HepG2 (cell line): ENCODE measurements around the gene CKLF. TPM values are rescaled to one million over a fixed set of nuclear protein-coding genes. Genes with fewer than 3 reads are reported as not detected.
A peak's percentile ranks its signal among the peaks of the same experiment; 100 is the strongest.
"Not testable (repeated sequence)": the region's sequence is repeated elsewhere in the genome, so short reads cannot be mapped to it uniquely, and the experiment has no call there.

Experiments
- ATAC-seq: fragments of 200-7000 bp; cut with Tn5 transposase; 3 replicates; pipeline ENCODE4 v1.9.1; 2020; ENCODE audit warnings: mild to moderate bottlenecking, moderate library complexity
- BruUV-seq: library from RNA; stranded (reverse); fragments of 400-500 nt; replicated peaks from 2 replicates; lab custom pipeline; 2021; lab: Mats Ljungman, UMichigan
- CTCF ChIA-PET: fragments of 300-600 bp; formaldehyde crosslinking; extraction: SDS; loops from one replicate; lab custom pipeline; 2021; ENCODE audit warnings: low total read pairs, inconsistent platforms, low intra/inter-chr PET ratio; lab: Yijun Ruan, JAX
- POLR2A ChIA-PET: fragments of 350-600 bp; sonication (Branson Sonifier 250); formaldehyde crosslinking; loops from one replicate; lab custom pipeline; 2020; ENCODE audit warnings: antibody characterized with exemption, inconsistent platforms; lab: Yijun Ruan, JAX
- DNase-seq: peaks from one replicate; pipeline ENCODE4 v3.0.0-alpha.2; 2015; ENCODE audit warnings: low spot score
- FAIRE-seq: peaks from 3 replicates; lab custom pipeline; 2011; peaks lifted over from hg19 to GRCh38; lab: Jason Lieb, UNC
- H2AFZ ChIP-seq: one replicate; pipeline ENCODE4 v1.6.1; 2011; ENCODE audit warnings: low read length, inconsistent platforms
- H3K27ac ChIP-seq: fragments of 300-600 bp; 3 replicates; pipeline ENCODE4 v1.8.0; 2011; ENCODE audit warnings: mixed run types, mild to moderate bottlenecking, mixed read lengths, low read length, inconsistent platforms; ENCODE audit not compliant: insufficient read depth; ENCODE audit errors: extremely low read length
- H3K27me3 ChIP-seq, 2 experiments: fragments of 200-600 bp in 1 of 2; 2 replicates in 1 of 2; 3 replicates in 1 of 2; pipeline versions ENCODE4 v1.6.0 to v1.8.0; 2011; ENCODE audit warnings: low read length in 2 of 2, mild to moderate bottlenecking in 2 of 2, moderate library complexity in 2 of 2, inconsistent platforms in 1 of 2; ENCODE audit not compliant: insufficient read depth in 2 of 2, control insufficient read depth in 1 of 2
- H3K36me3 ChIP-seq, 2 experiments: fragments of 200-600 bp in 1 of 2; replicated peaks in 1 of 2; 2 replicates in 1 of 2; 3 replicates in 1 of 2; pipeline versions ENCODE4 v1.5.1 to v1.8.0; 2011; ENCODE audit warnings: low read length in 2 of 2, inconsistent platforms in 1 of 2; ENCODE audit not compliant: insufficient read depth in 2 of 2, control insufficient read depth in 1 of 2
- H3K4me1 ChIP-seq: 2 replicates; pipeline ENCODE4 v1.5.1; 2012; ENCODE audit warnings: low read length, inconsistent platforms; ENCODE audit not compliant: insufficient read depth
- H3K4me2 ChIP-seq: 2 replicates; pipeline ENCODE4 v1.6.0; 2011; ENCODE audit warnings: low read depth, low read length, inconsistent platforms
- H3K4me3 ChIP-seq, 3 experiments: fragments of 200-600 bp in 1 of 3; sonication (generic), shearing (Covaris generic) in 1 of 3; replicated peaks in 1 of 3; 2 replicates each; pipeline ENCODE4 v1.5.1; 2011 to 2016; ENCODE audit warnings: low read length in 3 of 3, inconsistent platforms in 2 of 3, low read depth in 2 of 3, mild to moderate bottlenecking in 2 of 3, control low read depth in 1 of 3, mixed read lengths in 1 of 3; ENCODE audit not compliant: insufficient read depth in 1 of 3
- H3K79me2 ChIP-seq: one replicate; pipeline ENCODE4 v1.6.1; 2011; ENCODE audit warnings: low read length, inconsistent platforms; ENCODE audit not compliant: insufficient read depth
- H3K9ac ChIP-seq: 2 replicates; pipeline ENCODE4 v1.6.0; 2011; ENCODE audit warnings: mild to moderate bottlenecking, low read depth, low read length, inconsistent platforms; ENCODE audit not compliant: insufficient read depth
- H3K9me3 ChIP-seq: 2 replicates; pipeline ENCODE4 v1.5.1; 2012; ENCODE audit warnings: mild to moderate bottlenecking, low read length
- H4K20me1 ChIP-seq: 2 replicates; pipeline ENCODE4 v1.6.0; 2011; ENCODE audit warnings: inconsistent platforms, mild to moderate bottlenecking, low read length, moderate library complexity; ENCODE audit not compliant: insufficient read depth
- ATF7-NPFF ChIP-seq: sonication (generic); formaldehyde crosslinking; IDR thresholded peaks from 2 replicates; pipeline ENCODE4 v1.8.1; 2023; ENCODE audit warnings: mild to moderate bottlenecking, low read depth, missing genetic modification reagents, moderate library complexity
- BCL6 ChIP-seq: IDR thresholded peaks from 2 replicates; pipeline ENCODE4 v1.6.1; 2016; ENCODE audit warnings: missing genetic modification reagents, missing compliant biosample characterization
- HDAC1 ChIP-seq: sonication (generic); formaldehyde crosslinking; IDR thresholded peaks from 2 replicates; pipeline ENCODE4 v1.5.1; 2020; ENCODE audit warnings: mild to moderate bottlenecking, missing genetic modification reagents
- HNF4A ChIP-seq: sonication (generic); formaldehyde crosslinking; IDR thresholded peaks from 2 replicates; pipeline ENCODE4 v1.4.0; 2020; ENCODE audit warnings: missing genetic modification reagents
- HNRNPL ChIP-seq: fragments of 200-400 bp; formaldehyde crosslinking; IDR thresholded peaks from 2 replicates; pipeline ENCODE4 v1.6.1; 2017; ENCODE audit warnings: mild to moderate bottlenecking, low read depth, low read length
- MED1 ChIP-seq: sonication (generic); formaldehyde crosslinking; IDR thresholded peaks from 2 replicates; pipeline ENCODE4 v1.4.0; 2020; ENCODE audit warnings: missing genetic modification reagents
- POGK ChIP-seq: sonication (generic); formaldehyde crosslinking; conservative IDR thresholded peaks from 2 replicates; pipeline ENCODE4 v1.8.0; 2022; ENCODE audit warnings: mild to moderate bottlenecking, moderate library complexity, missing genetic modification reagents
- RARA ChIP-seq: IDR thresholded peaks from 2 replicates; pipeline ENCODE4 v1.6.1; 2016; ENCODE audit warnings: missing genetic modification reagents, missing compliant biosample characterization
- SOX13 ChIP-seq, 3 experiments: fragments of 450-650 bp in 1 of 3; sonication (generic) in 1 of 3; formaldehyde crosslinking in 1 of 3; IDR thresholded peaks in 2 of 3; conservative IDR thresholded peaks in 1 of 3; 2 replicates each; pipeline versions ENCODE4 v1.5.0 to v1.6.1; 2016 to 2020; ENCODE audit warnings: antibody characterized with exemption in 1 of 3, mild to moderate bottlenecking in 1 of 3, missing compliant biosample characterization in 1 of 3, missing genetic modification reagents in 1 of 3, moderate library complexity in 1 of 3
- SOX6 ChIP-seq, 2 experiments: fragments of 450-650 bp in 1 of 2; sonication (generic) in 1 of 2; formaldehyde crosslinking in 1 of 2; IDR thresholded peaks; 2 replicates each; pipeline versions ENCODE4 v1.4.0 to v1.6.1; 2017 to 2020; ENCODE audit warnings: antibody characterized with exemption in 1 of 2, mild to moderate bottlenecking in 1 of 2, missing genetic modification reagents in 1 of 2
- ZBTB38 ChIP-seq: sonication (generic); formaldehyde crosslinking; IDR thresholded peaks from 2 replicates; pipeline ENCODE4 v1.5.1; 2020; ENCODE audit warnings: mild to moderate bottlenecking, missing genetic modification reagents
- ZFX ChIP-seq: sonication (generic); formaldehyde crosslinking; IDR thresholded peaks from 2 replicates; pipeline ENCODE4 v1.4.0; 2020; ENCODE audit warnings: mild to moderate bottlenecking, low read depth, missing genetic modification reagents, moderate library complexity
- ZNF362 ChIP-seq: sonication (generic); formaldehyde crosslinking; IDR thresholded peaks from 2 replicates; pipeline ENCODE4 v1.4.0; 2020; ENCODE audit warnings: missing genetic modification reagents, mild to moderate bottlenecking, borderline replicate concordance
- ZNF687 ChIP-seq: sonication (generic); formaldehyde crosslinking; IDR thresholded peaks from 2 replicates; pipeline ENCODE4 v1.5.1; 2020; ENCODE audit warnings: mild to moderate bottlenecking, missing genetic modification reagents, moderate library complexity
- WGBS: methylation state at CpG from one replicate; pipeline ENCODE4 v1.1.6; 2017; ENCODE audit warnings: low lambda C conversion rate; 5-methylcytosine and 5-hydroxymethylcytosine counted together
- in situ Hi-C: cut with HindIII; loops from 2 replicates; pipeline ENCODE4 v1.10.0; 2017; ENCODE audit warnings: low pct_unique_long_range_greater_than_20kb; ENCODE audit not compliant: extremely low pct_ligation_motif_present
- intact Hi-C: fragments of 100-400 bp; cut with micrococcal nuclease; formaldehyde crosslinking; loops from one replicate; pipeline ENCODE4 v1.10.0; 2022; ENCODE audit not compliant: unreplicated experiment
- polyA plus RNA-seq, 8 experiments: library from polyadenylated mRNA; depleted of rRNA in 3 of 8; stranded (reverse) in 7 of 8; unstranded in 1 of 8; fragments of >200 nt; fragmentation: Illumina TruSeq in 4 of 8; extraction: Trizol in 4 of 8; gene quantifications; 2 replicates each; pipeline versions ENCODE4 v1.2.1 to v1.2.3, GENCODE V29; 2011 to 2016; ENCODE audit warnings: low read depth in 4 of 8, missing spikeins in 1 of 8, mixed read lengths in 1 of 8; ENCODE audit not compliant: insufficient read depth in 1 of 8
- total RNA-seq, 5 experiments: library from RNA; depleted of rRNA; stranded (reverse); fragments of >200 nt; fragmentation: Illumina TruSeq; extraction: Trizol; gene quantifications; 2 replicates each; pipeline ENCODE4 v1.2.3, GENCODE V29; 2016; ENCODE audit warnings: low read depth in 1 of 5

Gene CKLF
- total and polyA plus RNA-seq, 2 of the 13 experiments (the other 11 are each of a cell fraction or from before 2014, with no cell fraction given), result 120 to 167 TPM

- FAIRE-seq; TF ChIP-seq SOX13, SOX6 (IDR thresholded peaks at IDR 0.05): not testable (repeated sequence)
- POLR2A ChIA-PET, result interaction anchor here (1.2 to 1.3 kb wide), 2 partner anchors 107 to 108 kb away, joined by 3 read pairs; no protein-coding TSS in a partner anchor
- peak; percentile 34; the same call in 1 of the 2 replicates for TF ChIP-seq MED1 (CRISPR knock-in tag)
- peak; percentile 48; the same call in 1 of the 2 replicates for TF ChIP-seq HNRNPL
- 0 out of 2 replicates have a peak, but pooled peaks have one; percentile 28 for TF ChIP-seq BCL6 (CRISPR knock-in tag)
- peak; percentile 65 for TF ChIP-seq ZNF687 (CRISPR knock-in tag)
- TF ChIP-seq SOX13 (CRISPR knock-in tag; conservative IDR thresholded peaks at IDR 0.05 in 1 of 2, IDR thresholded peaks at IDR 0.05 in 1 of 2), result 0 out of 4 replicates have a peak, but pooled peaks of 1 of the 2 experiments have one; percentile 4
- peak; percentile 14; the same call in 1 of the 2 replicates for TF ChIP-seq ZFX (CRISPR knock-in tag)
- TF ChIP-seq ATF7-NPFF (CRISPR knock-in tag), result 0 out of 2 replicates have a peak, but pooled peaks have one; percentile 40
- peak; percentile 52; the same call in 1 of the 2 replicates for TF ChIP-seq RARA
- 0 out of 2 replicates have a peak, but pooled peaks have one; percentile 37 for TF ChIP-seq POGK (CRISPR knock-in tag)
- TF ChIP-seq SOX6 (CRISPR knock-in tag; IDR thresholded peaks at IDR 0.05), result peak; percentile 20
- peak; percentile 74; the same call in 1 of the 2 replicates for TF ChIP-seq ZBTB38 (CRISPR knock-in tag)
- TF ChIP-seq ZNF362 (CRISPR knock-in tag), result peak; percentile 39; the same call in 1 of the 2 replicates
- 0 out of 2 replicates have a peak, but pooled peaks have one; percentile 36 for TF ChIP-seq HDAC1 (CRISPR knock-in tag)
- peak; percentile 8; the same call in 1 of the 2 replicates for TF ChIP-seq HNF4A (CRISPR knock-in tag)
Observed at GRCh38 chr16:66514980-66515595, 37.3 kb upstream of the CKLF start.

More at GRCh38 chr16:66514980-66515595, 37.3 kb upstream of the CKLF start:
- H3K27me3 ChIP-seq, H4K20me1 ChIP-seq, in situ Hi-C loops, ATAC-seq, H3K4me3 ChIP-seq, H3K79me2 ChIP-seq, CTCF ChIA-PET, H3K4me2 ChIP-seq, BruUV-seq, H3K9me3 ChIP-seq, intact Hi-C loops, H3K36me3 ChIP-seq, H2AFZ ChIP-seq, DNase-seq: not testable (repeated sequence)
- 77% methylated on average over 10 of the region's 10 CpGs for WGBS
- Histone ChIP-seq H3K9ac (peak overlapping the region; percentile 25; the same call in 1 of the 2 replicates), H3K4me1 (peaks cover 66% of the 10 kb centered on the region), H3K27ac (peak overlapping the region; percentile 99)
